ENCODE measurements around the gene CUTA. TPM values are rescaled to one million over a fixed set of nuclear protein-coding genes. Genes with fewer than 3 reads are reported as not detected.

CUTA gene
- total RNA-seq, 2 experiments from 2014 or later: 176 to 185 TPM

DNA sequence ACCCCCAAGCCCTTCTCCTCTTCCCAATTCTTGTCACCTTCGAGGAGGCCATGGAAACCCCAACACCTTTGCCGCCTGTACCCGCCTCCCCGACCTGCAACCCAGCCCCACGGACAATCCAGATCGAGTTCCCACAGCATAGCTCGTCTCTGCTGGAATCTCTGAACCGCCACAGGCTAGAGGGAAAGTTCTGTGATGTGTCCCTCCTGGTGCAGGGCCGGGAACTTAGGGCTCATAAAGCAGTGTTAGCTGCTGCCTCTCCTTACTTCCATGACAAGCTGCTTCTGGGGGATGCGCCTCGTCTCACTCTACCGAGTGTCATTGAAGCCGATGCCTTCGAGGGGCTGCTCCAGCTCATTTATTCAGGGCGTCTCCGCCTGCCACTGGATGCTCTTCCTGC lies 37.1 kb upstream of the CUTA start:
- H3K27me3 Mint-ChIP-seq: no peaks in the 10 kb centered on the region
- H3K4me1 Mint-ChIP-seq (ENCODE audit: low read depth): peaks cover 41% of the 10 kb centered on the region
- ATAC-seq (ENCODE audit: poor library complexity): no peak

DNA sequence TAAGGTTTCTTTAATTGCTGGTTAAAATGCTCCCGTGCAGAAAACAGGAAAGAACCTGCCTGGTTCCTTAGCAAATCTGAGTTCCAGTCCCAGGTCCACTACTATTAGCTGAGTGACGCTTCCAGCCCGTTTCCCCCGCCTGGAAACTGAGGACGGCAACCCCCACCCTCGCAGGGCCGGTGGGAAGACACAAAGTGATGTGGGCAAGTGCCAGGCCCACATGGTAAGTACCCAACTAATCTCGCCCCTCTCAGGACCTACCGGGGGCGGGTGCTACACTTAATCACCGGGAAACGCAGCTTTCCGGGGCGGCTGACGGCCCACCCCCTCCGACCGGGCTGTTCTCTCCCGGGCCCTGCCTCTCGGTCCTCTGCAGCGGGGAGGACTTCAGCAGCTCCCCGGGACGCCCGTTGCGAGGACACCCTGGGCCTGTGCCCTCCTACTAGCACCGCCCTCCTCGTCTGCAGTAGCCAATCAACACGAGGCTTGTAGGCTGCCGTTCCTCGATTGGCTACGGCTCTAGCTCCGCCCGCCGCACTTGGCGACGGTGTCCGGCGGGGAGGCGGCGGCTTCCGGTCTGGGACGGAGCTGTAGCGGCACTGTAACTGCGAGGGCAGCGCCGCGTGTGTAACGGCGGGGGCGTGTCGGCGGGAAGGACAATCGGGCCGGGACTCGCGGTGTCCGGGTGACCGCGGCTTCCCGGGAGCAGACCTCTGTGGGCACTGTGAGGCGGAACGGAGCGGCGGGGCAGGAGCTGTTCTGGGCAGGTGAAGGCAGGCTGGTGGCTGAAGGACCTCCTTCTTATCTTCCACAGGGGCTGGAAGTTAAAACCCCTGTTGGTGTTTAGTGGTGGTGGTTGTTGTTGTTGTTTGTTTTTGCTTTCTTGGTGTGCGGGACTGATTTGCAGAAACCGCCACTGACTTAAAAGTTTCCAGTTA lies 36.4 kb upstream of the CUTA start, which contains the start of gene ZBTB9:
Gene ZBTB9 (plus strand): TSS at position 568 of the 938 bp plus-strand sequence. CDS start 525 bp downstream, outside the sequence.
- H3K4me1 ChIP-seq (ENCODE audit: insufficient read depth, low read length): peaks cover 33% of the 10 kb centered on the region
- CTCF ChIA-PET: interaction anchor here (0.6 to 2.0 kb wide), 4 partner anchors 63 to 1189 kb away, joined by 3 to 11 read pairs (median 5); partner anchors contain the start of genes B3GALT4 and KIFC1
- H3K4me3 ChIP-seq (ENCODE audit: low read length): peak within 1 kb of the TSS; percentile 89

More for the DNA sequence above, 37.1 kb upstream of the CUTA start:
- no peaks in the 10 kb centered on the region for H3K9me3 Mint-ChIP-seq
- H3K36me3 Mint-ChIP-seq (ENCODE audit: low read depth): peaks cover 36% of the 10 kb centered on the region
- H3K4me3 Mint-ChIP-seq: peak overlapping the region; percentile 92
- Histone ChIP-seq H3K4me1 (ENCODE audit: insufficient read depth, low read length) (peaks cover 33% of the 10 kb centered on the region), H3K36me3 (ENCODE audit: insufficient read depth, low read length) (peaks cover 13% of the 10 kb centered on the region), H3K4me3 (ENCODE audit: low read length) (peak overlapping the region; percentile 89), H3K27ac (ENCODE audit: low read depth in 1 of 2, low read length in 2 of 2) (peak overlapping the region in 1 of 2 donors; percentile 49), H3K9me3 (ENCODE audit: control insufficient read depth in 1 of 2, insufficient read depth in 1 of 2, low read length in 2 of 2) (no peaks in the 10 kb centered on the region), H3K27me3 (ENCODE audit: control insufficient read depth in 1 of 2, insufficient read depth in 2 of 2, low read length in 2 of 2) (no peaks in the 10 kb centered on the region)
- intact Hi-C loops (cut with DNase I, micrococcal nuclease): loop anchor here (2.0 to 10.0 kb wide), 4 partner anchors 26 to 240 kb away; partner anchors contain the start of gene KIFC1 (in 1 of the 2)
- H3K27ac Mint-ChIP-seq: peak overlapping the region; percentile 87
- ChIA-PET POLR2A (interaction anchor here (0.6 to 2.2 kb wide), 14 partner anchors 24 to 483 kb away, joined by 3 to 45 read pairs (median 8); partner anchors contain the start of genes BAK1, CUTA, ITPR3 and PHF1), CTCF (interaction anchor here (0.6 to 2.0 kb wide), 3 partner anchors 64 to 1188 kb away, joined by 4 to 11 read pairs (median 6); partner anchors contain the start of genes B3GALT4 and KIFC1)
- DNase-seq: peak in 1 of 14 experiments; percentile 27
- TF ChIP-seq, protein P1, sequence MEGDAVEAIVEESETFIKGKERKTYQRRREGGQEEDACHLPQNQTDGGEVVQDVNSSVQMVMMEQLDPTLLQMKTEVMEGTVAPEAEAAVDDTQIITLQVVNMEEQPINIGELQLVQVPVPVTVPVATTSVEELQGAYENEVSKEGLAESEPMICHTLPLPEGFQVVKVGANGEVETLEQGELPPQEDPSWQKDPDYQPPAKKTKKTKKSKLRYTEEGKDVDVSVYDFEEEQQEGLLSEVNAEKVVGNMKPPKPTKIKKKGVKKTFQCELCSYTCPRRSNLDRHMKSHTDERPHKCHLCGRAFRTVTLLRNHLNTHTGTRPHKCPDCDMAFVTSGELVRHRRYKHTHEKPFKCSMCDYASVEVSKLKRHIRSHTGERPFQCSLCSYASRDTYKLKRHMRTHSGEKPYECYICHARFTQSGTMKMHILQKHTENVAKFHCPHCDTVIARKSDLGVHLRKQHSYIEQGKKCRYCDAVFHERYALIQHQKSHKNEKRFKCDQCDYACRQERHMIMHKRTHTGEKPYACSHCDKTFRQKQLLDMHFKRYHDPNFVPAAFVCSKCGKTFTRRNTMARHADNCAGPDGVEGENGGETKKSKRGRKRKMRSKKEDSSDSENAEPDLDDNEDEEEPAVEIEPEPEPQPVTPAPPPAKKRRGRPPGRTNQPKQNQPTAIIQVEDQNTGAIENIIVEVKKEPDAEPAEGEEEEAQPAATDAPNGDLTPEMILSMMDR (IDR thresholded peaks at IDR 0.05): no peak

More for the DNA sequence above, 36.4 kb upstream of the CUTA start, which contains the start of gene ZBTB9:
- Mint-ChIP-seq H3K27ac (peak within 1 kb of the TSS; percentile 87), H3K4me3 (peak within 1 kb of the TSS; percentile 92), H3K9me3 (no peaks in the 10 kb centered on the region), H3K27me3 (no peaks in the 10 kb centered on the region), H3K36me3 (ENCODE audit: low read depth) (peaks cover 40% of the 10 kb centered on the region), H3K4me1 (ENCODE audit: low read depth) (peaks cover 41% of the 10 kb centered on the region)
- no peaks in the 10 kb centered on the region for H3K9me3 ChIP-seq (ENCODE audit: control insufficient read depth in 1 of 2, insufficient read depth in 1 of 2, low read length in 2 of 2)
- POLR2A ChIA-PET: interaction anchor here (0.5 to 2.2 kb wide), 23 partner anchors 14 to 482 kb away, joined by 3 to 45 read pairs (median 5); partner anchors contain the start of genes BAK1, CUTA, ITPR3 and PHF1
- DNase-seq (peak; percentile 82 to 97 (median 92)), ATAC-seq (ENCODE audit: poor library complexity) (peak; percentile 98)
- intact Hi-C loops (cut with DNase I, micrococcal nuclease): loop anchor here (1.0 to 10.0 kb wide), 11 partner anchors 25 to 258 kb away; partner anchors contain the start of genes KIFC1 (in 2 of the 2), BAK1 (in 1 of the 2), CUTA (in 1 of the 2) and UQCC2 (in 1 of the 2)
- no peaks in the 10 kb centered on the region for H3K27me3 ChIP-seq (ENCODE audit: control insufficient read depth in 1 of 2, insufficient read depth in 2 of 2, low read length in 2 of 2)
- H3K36me3 ChIP-seq (ENCODE audit: insufficient read depth, low read length): peaks cover 16% of the 10 kb centered on the region
- TF ChIP-seq, protein P1 (IDR thresholded peaks at IDR 0.05): no peak
- H3K27ac ChIP-seq (ENCODE audit: low read depth in 1 of 2, low read length in 2 of 2): peak within 1 kb of the TSS; percentile 55 to 60
